HG03565 (cell line): ENCODE measurements around the gene CBLL2.
"Not testable (repeated sequence)": the region's sequence is repeated elsewhere in the genome, so short reads cannot be mapped to it uniquely, and the experiment has no call there.

Experiments
- ATAC-seq: cut with Tn5 transposase; IDR thresholded peaks from one replicate; pipeline ENCODE4 v1.9.1; 2021; ENCODE audit warnings: mild to moderate bottlenecking, moderate library complexity; ENCODE audit not compliant: unreplicated experiment

The CBLL2 gene, protein sequence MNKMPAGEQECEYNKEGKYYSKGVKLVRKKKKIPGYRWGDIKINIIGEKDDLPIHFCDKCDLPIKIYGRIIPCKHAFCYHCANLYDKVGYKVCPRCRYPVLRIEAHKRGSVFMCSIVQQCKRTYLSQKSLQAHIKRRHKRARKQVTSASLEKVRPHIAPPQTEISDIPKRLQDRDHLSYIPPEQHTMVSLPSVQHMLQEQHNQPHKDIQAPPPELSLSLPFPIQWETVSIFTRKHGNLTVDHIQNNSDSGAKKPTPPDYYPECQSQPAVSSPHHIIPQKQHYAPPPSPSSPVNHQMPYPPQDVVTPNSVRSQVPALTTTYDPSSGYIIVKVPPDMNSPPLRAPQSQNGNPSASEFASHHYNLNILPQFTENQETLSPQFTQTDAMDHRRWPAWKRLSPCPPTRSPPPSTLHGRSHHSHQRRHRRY

DNA sequence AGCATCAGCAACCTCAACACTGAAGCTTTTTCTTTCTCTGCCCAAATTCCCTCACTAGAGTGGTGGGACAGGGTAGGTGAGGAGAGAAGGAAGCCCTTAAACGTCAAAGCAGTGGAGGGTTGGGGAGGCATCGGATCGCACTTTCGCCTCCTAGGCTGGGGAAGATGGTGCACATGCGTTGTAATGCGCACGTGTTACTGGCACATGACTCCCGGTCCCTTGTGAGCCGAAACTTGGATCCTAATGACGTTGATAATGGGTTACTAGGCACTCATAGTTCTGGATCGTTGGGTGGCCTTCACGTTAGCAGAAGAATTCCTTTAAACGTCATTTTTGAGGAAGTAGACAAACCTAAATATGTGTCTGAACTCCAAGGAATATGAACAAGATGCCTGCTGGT is at the start of gene CBLL2:
Gene CBLL2 (plus strand): TSS at position 301 of the 400 bp plus-strand sequence. CDS start 79 bp downstream, at position 380.
- ATAC-seq = no peak

GRCh38 chrX:22234380-22234779 is 38.3 kb upstream of the CBLL2 start:
- no peak for ATAC-seq

DNA sequence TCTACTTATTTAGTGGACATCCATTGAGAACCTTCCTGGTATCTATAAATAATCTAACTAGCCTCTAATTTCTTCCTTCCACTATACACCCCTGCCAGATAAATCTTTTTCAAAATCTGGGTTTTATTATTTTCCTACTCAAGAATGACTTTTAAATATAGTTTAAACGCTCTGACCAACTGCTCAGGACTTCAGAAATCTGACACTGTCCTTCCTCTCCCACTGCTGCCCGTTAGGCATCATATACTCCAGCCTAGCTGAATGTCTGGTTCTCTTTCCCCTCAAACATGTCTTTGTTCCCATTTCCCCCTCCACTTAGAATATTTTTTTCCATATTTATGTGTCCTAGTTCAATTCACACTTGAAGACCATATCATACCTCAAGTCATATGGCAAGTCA is 35.2 kb upstream of the CBLL2 start:
- no peak for ATAC-seq

- ATAC-seq = no peak
These were observed 26.1 kb upstream of the CBLL2 start for GRCh38 chrX:22246620-22247019.

DNA sequence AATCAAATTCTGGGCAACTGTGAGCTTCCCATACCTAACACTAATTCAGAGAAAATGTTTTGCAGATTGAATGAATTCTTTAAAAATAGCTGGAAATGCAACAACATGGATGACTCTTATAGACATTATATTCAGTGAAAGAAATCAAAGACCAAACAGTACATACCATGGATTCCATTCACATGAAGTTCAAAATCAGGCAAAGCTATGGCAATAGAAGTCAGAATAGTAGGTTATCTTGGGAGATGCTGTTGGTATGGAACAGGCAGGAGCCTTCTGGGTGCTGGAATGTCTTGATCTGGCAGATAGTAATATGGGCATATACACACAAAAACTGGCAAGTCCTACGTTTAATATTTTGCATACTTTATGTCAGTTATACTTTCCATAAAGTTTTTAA is 25.5 kb upstream of the CBLL2 start:
- no peak for ATAC-seq

DNA sequence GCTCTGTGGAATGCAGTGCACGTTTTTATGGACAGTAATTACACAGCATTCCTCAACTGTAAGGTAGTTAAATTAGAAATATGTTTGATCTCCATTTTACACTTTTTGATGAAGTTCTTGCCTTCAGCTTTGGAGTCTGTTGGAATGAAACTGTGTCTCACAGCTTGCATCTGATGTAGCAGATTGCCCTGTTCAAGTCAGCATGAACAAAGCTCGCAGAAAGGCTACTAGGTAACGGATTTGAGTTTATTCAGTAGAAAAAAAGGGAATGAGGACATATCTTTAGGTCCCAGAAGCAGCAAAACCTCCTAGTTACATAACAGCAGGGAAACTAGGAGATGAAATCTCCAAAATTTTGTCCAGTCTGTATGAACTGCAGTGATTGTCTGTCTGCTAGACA is 24.3 kb upstream of the CBLL2 start:
- ATAC-seq = no peak

DNA sequence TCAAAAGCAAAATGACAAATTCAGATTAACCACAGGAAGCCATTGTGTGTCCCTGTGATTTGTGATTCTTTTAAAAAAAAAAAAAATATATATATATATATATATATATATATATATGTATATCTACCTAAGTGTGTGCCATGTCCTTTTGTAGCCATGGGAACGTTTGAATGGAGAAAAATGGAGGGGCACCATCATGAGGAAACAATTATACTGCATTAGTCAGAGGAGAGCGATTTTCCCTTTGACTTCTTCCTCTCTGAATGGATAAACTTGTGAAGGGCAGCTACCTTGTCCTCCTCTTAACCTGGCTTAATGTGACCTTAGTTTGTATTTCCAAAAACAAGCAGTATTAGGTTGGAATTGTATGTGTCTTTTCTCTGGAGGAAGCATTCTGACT is 23.3 kb upstream of the CBLL2 start:
- no peak for ATAC-seq

GRCh38 chrX:22268706-22269105 is 4.0 kb upstream of the CBLL2 start:
- no peak for ATAC-seq

DNA sequence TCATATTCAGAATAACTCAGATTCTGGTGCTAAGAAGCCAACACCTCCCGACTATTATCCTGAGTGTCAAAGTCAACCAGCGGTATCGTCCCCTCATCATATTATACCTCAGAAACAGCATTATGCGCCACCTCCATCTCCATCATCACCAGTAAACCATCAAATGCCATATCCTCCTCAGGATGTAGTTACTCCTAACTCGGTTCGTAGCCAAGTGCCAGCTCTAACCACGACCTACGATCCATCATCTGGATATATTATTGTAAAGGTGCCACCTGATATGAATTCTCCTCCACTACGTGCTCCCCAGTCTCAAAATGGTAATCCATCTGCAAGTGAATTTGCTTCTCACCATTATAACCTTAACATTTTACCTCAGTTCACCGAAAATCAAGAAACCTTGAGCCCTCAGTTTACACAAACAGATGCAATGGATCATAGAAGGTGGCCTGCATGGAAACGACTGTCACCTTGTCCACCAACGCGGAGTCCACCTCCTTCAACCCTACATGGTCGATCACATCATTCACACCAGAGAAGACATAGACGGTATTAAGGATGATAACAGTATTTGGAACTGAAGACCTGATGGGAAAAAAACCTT is 1.1 kb downstream of the CBLL2 start:
- no peak for ATAC-seq

- no peak for ATAC-seq
These were observed 4.1 kb downstream of the CBLL2 start for GRCh38 chrX:22276781-22277180.

- ATAC-seq = no peak
These were observed 5.7 kb downstream of the CBLL2 start for GRCh38 chrX:22278375-22278774.

DNA sequence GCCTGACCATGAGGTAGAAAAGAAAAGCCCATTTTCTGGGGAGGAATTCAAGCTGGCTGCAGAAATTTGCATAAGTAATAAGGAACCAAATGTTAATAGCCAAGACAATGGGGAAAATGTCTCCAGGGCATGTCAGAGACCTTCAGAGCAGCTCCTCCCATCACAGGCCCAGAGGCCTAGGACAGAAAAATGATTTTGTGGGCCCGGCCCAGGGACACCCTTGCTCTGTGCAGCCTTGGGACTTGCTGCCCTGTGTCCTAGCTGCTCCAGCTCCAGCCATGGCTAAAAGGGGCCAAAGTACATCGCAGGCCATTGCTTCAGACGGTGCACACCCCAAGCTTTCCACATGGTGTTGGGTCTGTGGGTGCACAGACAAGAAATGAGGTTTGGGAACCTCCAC is 16.5 kb downstream of the CBLL2 start:
- not testable (repeated sequence) for ATAC-seq

GRCh38 chrX:22296871-22297270 is 24.2 kb downstream of the CBLL2 start:
- no peak for ATAC-seq

DNA sequence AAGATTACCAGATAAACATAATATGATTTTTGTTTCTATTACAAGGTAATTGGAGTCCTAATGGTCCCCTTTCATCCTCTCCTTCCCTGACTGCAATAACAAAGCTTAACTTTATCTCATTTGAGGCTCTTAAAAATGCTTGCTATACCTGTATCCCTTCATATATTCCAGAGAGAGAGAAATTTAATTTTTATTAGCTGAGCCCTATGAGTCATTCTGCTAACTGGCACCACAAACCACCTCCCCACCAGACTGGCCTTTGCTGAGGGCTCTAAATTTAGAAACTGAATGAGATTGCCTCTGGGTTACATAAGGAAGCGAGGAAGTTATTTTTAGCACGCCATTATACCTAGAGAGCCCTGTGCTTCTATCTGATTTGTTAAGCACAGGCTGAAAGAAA is 27.4 kb downstream of the CBLL2 start:
- no peak for ATAC-seq

DNA sequence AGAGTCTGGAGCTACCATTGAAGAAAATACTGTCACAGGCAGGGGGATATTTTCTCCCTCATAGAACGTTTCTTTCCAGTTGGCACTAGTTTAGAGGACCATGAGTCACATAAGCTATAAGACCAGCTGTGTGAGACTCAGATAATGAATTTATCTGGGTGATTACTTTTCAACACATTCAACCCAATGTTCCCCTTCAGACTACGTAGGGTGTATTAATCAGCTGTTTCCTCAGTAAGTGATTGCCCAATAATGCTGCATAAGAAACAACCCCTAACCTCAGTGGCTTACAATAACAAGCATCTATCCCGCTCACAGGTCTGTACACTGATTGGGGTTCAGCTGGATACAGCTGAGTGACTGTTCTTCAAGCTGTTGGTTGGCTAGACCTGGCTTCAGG is 38.1 kb downstream of the CBLL2 start:
- no peak for ATAC-seq

DNA sequence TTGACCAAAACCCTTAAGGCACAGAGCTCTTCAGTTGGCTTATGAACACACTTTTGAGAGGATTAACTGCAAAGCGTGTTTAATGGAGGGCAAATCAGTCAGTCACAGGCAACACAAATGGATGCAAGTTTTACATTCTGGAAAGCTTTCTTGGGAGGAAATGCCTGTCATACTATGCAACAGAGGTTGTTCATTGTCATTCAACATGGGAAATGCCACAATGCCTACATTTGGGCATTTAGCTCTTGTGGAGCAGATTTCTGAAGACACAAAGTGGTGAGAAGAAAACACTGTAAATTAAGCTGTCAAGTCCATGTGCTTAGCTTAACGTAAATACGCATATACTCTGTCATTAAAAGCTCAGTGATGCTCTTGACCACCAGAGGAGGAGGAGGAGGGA is 41.1 kb downstream of the CBLL2 start:
- no peak for ATAC-seq

DNA sequence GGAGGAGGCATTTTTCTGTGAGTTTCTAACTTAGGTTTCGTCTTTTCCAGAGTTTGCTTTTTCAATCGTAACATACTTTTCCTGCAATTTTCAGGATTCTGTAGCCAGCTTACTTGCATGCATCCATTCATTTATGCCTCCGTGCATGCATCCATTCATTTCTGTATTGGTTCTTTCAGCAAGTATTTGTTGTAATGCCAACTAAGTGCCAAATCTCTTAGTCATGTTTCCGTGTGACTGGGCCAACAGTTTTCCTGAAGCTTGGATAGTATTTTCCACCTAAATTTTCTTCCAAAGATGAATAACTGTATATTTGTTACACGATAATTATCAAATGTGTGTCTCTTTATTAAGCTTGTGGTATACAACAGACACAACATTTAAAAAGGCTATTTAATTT is 41.5 kb downstream of the CBLL2 start:
- ATAC-seq = no peak

GRCh38 chrX:22314692-22315091 is 42.0 kb downstream of the CBLL2 start:
- ATAC-seq = no peak

DNA sequence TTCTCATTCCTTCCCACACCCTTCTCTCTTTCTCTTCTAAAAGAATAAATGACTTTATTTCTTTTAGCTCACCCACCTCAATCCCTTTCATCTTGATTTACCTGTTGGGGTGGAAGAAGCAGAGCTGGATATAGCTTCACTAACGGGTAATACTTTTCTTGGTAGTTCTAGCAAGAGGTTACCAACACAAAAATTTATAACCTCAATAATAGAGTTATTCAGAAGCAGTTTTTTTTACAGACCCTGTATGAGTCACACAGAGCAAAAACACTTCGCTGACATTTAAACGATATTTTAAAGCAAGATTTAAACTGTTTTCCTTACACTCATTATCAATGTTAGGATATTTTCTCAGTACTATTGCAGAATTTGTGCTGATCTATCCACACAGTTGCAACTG is 42.4 kb downstream of the CBLL2 start:
- no peak for ATAC-seq

DNA sequence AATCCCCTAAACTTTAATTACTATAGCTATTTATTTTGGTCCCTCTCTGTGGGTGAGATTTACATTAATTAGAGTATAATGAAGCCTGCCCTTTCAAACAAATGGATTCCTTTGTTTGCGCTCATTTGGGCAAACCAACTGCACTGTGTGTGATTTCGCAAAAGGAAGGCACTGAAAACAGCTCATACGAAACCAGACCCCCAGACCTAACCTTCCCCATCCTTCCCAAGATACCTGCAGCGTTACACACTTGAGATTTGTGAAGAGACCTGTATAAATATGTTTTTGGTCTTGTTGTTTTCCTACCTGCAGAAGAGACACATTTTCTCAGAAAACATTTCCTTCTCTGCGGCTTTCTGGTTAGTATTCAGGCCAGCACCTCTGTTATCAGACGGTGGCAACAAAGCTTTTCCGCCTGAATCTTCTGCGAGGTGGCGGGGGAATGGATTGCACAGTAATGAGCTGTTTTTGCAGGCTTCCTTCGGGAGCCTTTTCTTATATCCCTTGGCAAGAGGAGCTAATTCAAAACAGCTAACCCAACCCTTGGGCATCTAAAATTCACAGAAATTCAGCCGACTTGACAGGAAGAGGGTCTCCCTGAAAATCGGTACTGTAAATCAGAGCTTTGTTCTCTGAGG is 47.6 kb downstream of the CBLL2 start:
- ATAC-seq = no peak

DNA sequence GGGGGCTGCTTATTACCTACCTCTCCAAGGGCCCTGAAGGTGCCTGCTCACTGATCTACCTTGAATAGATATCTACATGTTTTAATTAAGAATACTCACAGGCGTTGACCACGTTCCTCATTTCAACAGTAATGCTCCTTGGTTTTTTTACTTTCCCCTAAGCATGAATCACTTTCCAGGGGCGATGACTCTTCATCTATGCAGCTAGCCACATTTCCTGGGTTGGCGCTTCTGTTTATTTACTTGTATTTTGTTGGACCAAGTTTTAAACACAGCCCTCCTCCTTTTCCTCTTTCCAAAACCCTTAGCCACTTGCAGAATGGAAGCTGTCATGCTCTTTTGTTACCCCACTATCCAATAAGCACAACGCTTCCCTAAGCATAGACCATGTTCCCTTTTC is 50.8 kb downstream of the CBLL2 start:
- no peak for ATAC-seq
